Breast epithelium (tissue), 4 donors: Measurements from ENCODE around the gene POMGNT1. TPM values are rescaled to one million over a fixed set of nuclear protein-coding genes. Genes with fewer than 3 reads are reported as not detected.
A peak's percentile ranks its signal among the peaks of the same experiment; 100 is the strongest.

Source experiments
- DNase-seq, 2 donors: peaks; one replicate each; pipeline ENCODE4 v3.0.0-alpha.2; 2019; ENCODE audit warnings: low spot score in 2 of 2
- H3K27ac ChIP-seq, 2 donors: fragments of 200-600 bp; sonication (generic) in 1 of 2; one replicate each; pipeline ENCODE4 v1.5.1; 2016 to 2019; ENCODE audit warnings: mild to moderate bottlenecking in 1 of 2
- H3K27me3 ChIP-seq, 2 donors: fragments of 200-600 bp; sonication (generic) in 1 of 2; one replicate each; pipeline versions ENCODE4 v1.5.1 to v1.6.0; 2017 to 2019; ENCODE audit warnings: control low read depth in 1 of 2, mild to moderate bottlenecking in 1 of 2
- H3K36me3 ChIP-seq: fragments of 200-600 bp; one replicate; pipeline ENCODE4 v1.5.1; 2019
- H3K4me1 ChIP-seq, 2 donors: fragments of 200-600 bp; sonication (generic); one replicate each; pipeline ENCODE4 v1.5.1; 2016 to 2019; ENCODE audit warnings: control low read depth in 1 of 2
- H3K4me3 ChIP-seq, 3 donors: fragments of 200-600 bp; sonication (generic); 1 replicate in 2 of 3; 2 replicates in 1 of 3; pipeline ENCODE4 v1.5.1; 2016 to 2019; ENCODE audit warnings: mild to moderate bottlenecking in 3 of 3, moderate library complexity in 2 of 3
- H3K9me3 ChIP-seq, 2 donors: fragments of 200-600 bp; sonication (generic) in 1 of 2; one replicate each; pipeline ENCODE4 v1.5.1; 2016 to 2019; ENCODE audit warnings: control low read depth in 1 of 2
- POLR2A ChIP-seq: fragments of 450-650 bp; IDR thresholded peaks from one replicate; pipeline ENCODE4 v1.6.1; 2016; ENCODE audit warnings: antibody characterized with exemption, mild to moderate bottlenecking, moderate library complexity
- POLR2AphosphoS5 ChIP-seq, 3 donors: sonication (generic); formaldehyde crosslinking; IDR thresholded peaks; one replicate each; pipeline ENCODE4 v1.6.1; 2017; ENCODE audit warnings: antibody characterized with exemption in 3 of 3
- intact Hi-C: fragments of 100-400 bp; cut with DNase I; formaldehyde crosslinking; loops from one replicate; pipeline ENCODE4 v1.15.1; 2023; ENCODE audit warnings: low total_unique reads
- total RNA-seq, 3 donors: library from RNA; depleted of rRNA; stranded (reverse); fragments of >200 nt; gene quantifications; one replicate each; pipeline ENCODE4 v1.1.0, GENCODE V29; 2016
- TF ChIP-seq, protein P1 (sequence below), 3 donors: fragments of 450-650 bp; IDR thresholded peaks; one replicate each; pipeline ENCODE4 v1.5.1; 2016 to 2017; ENCODE audit warnings: antibody characterized with exemption in 3 of 3, mild to moderate bottlenecking in 3 of 3, moderate library complexity in 3 of 3

POMGNT1 gene
- total RNA-seq, 3 donors from 2014 or later = 37.6 to 47.4 (median 42.3) TPM

DNA sequence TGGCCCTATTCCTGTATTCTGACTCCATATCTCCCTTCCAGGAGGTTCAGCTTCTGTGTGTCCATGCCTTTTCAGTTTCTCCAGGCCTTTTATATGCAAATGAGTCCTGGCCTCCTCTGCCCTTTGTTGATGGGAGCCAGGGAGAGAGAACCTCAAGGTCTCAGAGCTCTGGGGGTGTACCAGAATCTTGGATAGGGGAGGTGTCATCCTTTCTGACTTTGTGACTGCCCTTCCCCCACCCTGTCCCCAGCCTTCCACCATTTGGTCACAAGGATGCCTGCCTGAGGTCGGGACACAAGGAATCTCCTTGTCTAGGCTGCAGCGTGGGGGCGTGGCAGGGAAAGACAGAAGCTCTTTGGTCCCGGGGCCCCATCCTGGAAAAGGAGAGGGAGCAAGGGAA is 23.5 kb upstream of the POMGNT1 start:
- Histone ChIP-seq H3K4me1 (no peaks in the 10 kb centered on the region), H3K27ac (no peak overlapping the region), H3K27me3 (no peaks in the 10 kb centered on the region), H3K36me3 (no peaks in the 10 kb centered on the region), H3K4me3 (no peak overlapping the region), H3K9me3 (no peaks in the 10 kb centered on the region)
- intact Hi-C loops = no loop called here
- DNase-seq = no peak
- TF ChIP-seq POLR2AphosphoS5 (IDR thresholded peaks at IDR 0.05) = no peak
- no peak for TF ChIP-seq POLR2A
- TF ChIP-seq, protein P1, sequence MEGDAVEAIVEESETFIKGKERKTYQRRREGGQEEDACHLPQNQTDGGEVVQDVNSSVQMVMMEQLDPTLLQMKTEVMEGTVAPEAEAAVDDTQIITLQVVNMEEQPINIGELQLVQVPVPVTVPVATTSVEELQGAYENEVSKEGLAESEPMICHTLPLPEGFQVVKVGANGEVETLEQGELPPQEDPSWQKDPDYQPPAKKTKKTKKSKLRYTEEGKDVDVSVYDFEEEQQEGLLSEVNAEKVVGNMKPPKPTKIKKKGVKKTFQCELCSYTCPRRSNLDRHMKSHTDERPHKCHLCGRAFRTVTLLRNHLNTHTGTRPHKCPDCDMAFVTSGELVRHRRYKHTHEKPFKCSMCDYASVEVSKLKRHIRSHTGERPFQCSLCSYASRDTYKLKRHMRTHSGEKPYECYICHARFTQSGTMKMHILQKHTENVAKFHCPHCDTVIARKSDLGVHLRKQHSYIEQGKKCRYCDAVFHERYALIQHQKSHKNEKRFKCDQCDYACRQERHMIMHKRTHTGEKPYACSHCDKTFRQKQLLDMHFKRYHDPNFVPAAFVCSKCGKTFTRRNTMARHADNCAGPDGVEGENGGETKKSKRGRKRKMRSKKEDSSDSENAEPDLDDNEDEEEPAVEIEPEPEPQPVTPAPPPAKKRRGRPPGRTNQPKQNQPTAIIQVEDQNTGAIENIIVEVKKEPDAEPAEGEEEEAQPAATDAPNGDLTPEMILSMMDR (IDR thresholded peaks at IDR 0.05) = no peak

DNA sequence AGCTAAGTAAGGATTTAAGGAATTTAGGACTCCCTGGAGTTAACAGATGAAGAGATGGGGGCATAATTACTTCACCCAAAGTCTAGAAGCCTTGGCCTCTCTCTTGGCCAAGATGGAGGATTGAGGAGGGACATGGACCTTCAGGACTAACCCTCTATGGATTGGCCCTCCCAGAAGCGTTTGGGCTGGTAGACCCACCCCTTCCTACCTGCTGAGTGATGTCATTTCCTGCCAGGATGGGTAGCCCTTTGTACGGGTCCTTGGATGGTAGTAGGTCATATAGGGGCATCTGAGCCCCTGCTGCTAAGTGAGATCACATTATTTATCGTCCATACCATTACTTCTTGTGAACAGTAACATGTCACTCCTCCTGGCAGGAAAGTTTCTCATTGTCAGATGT is 22.6 kb upstream of the POMGNT1 start:
- TF ChIP-seq POLR2A (no peak), POLR2AphosphoS5 (IDR thresholded peaks at IDR 0.05) (no peak)
- TF ChIP-seq, protein P1 (IDR thresholded peaks at IDR 0.05) = no peak
- no peak for DNase-seq
- no peaks in the 10 kb centered on the region for H3K27me3 ChIP-seq
- H3K9me3 ChIP-seq = no peaks in the 10 kb centered on the region
- intact Hi-C loops = no loop called here
- H3K36me3 ChIP-seq = no peaks in the 10 kb centered on the region
- no peak overlapping the region for H3K27ac ChIP-seq
- H3K4me3 ChIP-seq = no peak overlapping the region
- H3K4me1 ChIP-seq = no peaks in the 10 kb centered on the region

DNA sequence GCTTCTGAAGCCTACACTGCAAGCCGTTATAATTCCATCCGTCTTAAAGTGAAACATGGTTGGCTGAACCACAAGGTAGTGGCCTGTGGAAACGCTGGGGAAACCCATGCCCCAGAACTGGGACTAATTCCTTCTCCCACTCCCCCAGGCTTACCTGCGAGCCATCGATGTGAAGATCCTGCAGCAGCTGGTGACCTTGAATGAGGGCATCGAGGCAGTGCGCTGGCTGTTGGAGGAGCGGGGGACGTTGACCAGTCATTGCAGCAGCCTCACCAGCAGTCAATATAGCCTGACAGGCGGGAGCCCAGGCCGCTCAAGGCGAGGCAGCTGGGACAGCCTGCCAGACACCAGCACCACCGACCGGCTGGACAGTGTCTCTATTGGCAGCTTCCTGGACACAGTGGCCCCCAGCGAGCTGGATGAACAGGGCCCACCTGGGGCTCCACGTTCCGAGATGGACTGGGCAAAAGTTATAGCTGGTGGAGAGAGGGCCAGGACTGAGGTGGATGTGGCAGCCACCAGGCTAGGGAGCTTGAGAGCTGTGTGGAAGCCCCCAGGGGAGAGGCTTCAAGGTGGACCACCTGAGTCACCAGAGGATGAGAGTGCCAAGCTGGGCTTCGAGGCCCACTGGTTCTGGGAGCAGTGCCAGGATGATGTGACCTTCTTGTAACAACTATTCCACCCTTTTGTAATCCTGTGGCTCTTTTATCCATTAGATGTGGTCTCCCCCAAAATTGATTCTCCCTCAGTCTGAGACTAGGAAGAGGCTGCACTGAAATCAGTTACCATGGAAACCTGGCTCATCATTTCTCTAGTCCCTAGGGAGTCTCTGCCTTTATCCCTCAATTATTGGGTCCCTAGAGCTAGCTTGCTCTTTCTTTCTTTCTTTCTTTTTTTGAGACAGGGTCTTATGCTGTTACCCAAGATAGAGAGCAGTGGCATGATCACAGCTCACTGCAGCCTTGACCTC is 21.6 kb upstream of the POMGNT1 start:
- Histone ChIP-seq H3K27me3 (no peaks in the 10 kb centered on the region), H3K4me1 (no peaks in the 10 kb centered on the region), H3K4me3 (no peak overlapping the region), H3K9me3 (no peaks in the 10 kb centered on the region), H3K36me3 (no peaks in the 10 kb centered on the region), H3K27ac (no peak overlapping the region)
- no peak for DNase-seq
- no peak for TF ChIP-seq POLR2AphosphoS5 (IDR thresholded peaks at IDR 0.05)
- TF ChIP-seq, protein P1 (IDR thresholded peaks at IDR 0.05) = no peak
- TF ChIP-seq POLR2A = no peak
- intact Hi-C loops = no loop called here

- no peak for DNase-seq
- Histone ChIP-seq H3K27ac (peak overlapping the region; percentile 76 to 78), H3K36me3 (no peaks in the 10 kb centered on the region), H3K27me3 (no peaks in the 10 kb centered on the region), H3K4me1 (no peaks in the 10 kb centered on the region), H3K9me3 (no peaks in the 10 kb centered on the region), H3K4me3 (no peak overlapping the region)
- intact Hi-C loops = no loop called here
- TF ChIP-seq, protein P1 (IDR thresholded peaks at IDR 0.05) = no peak
- TF ChIP-seq POLR2AphosphoS5 (IDR thresholded peaks at IDR 0.05) = no peak
- TF ChIP-seq POLR2A = no peak
Measured at GRCh38 chr1:46218443-46218842, 20.2 kb upstream of the POMGNT1 start.

DNA sequence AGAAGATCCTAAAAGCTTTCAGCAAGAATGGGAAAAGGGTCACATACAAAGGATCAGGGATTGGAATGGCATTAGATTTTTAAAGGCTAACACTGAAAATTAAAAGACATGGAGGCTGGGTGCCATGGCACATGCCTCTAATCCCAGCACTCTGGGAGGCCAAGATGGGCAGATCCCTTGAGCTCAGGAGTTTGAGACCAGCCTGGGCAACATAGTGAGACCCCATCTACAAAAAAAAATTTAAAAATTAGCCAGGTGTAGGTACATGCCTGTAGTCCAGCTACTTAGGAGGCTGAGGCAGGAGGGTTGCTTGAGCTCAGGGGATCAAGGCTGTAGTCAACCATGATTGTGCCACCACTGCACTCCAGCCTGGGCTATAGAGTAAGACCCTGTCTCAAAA is 17.3 kb upstream of the POMGNT1 start:
- Histone ChIP-seq H3K9me3 (no peaks in the 10 kb centered on the region), H3K4me3 (no peak overlapping the region), H3K27ac (no peak overlapping the region), H3K36me3 (no peaks in the 10 kb centered on the region), H3K27me3 (no peaks in the 10 kb centered on the region), H3K4me1 (no peaks in the 10 kb centered on the region)
- DNase-seq = no peak
- intact Hi-C loops = no loop called here
- TF ChIP-seq, protein P1 (IDR thresholded peaks at IDR 0.05) = no peak
- TF ChIP-seq POLR2A = no peak
- TF ChIP-seq POLR2AphosphoS5 (IDR thresholded peaks at IDR 0.05) = no peak
